Measurements from ENCODE around the gene BCO2. TPM values are rescaled to one million over a fixed set of nuclear protein-coding genes. Genes with fewer than 3 reads are reported as not detected.

BCO2 gene
- total and polyA plus RNA-seq, 8 donors, result 0.87 to 21.8 (median 1.8) TPM; not detected in 1

DNA sequence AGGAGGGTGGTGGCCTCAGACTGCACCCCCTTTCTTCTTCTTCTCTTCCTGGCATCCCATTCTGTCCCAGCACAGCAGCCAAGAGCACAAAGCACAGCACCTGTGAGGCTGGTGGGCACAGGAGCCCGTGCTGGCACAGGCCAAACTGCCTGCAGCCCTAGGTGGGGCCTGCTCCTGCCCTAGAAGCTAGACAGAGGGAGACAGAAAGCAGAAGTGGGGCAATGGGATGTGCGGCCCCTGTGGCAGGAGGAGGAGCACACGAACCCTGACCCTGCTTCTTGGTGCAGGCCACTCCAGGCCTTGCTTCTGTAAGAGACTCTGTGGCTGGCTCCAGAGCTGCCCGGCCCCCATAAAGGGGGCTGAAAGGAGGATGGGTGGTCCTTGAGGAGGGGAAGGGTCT is 47.0 kb downstream of the BCO2 start:
- intact Hi-C loops (cut with DNase I; ENCODE audit: low total_unique reads), result loop anchor here (5.0 kb wide), 1 partner anchor 55 kb away; no protein-coding TSS in a partner anchor
- Histone ChIP-seq H3K4me1 (peaks cover 3 to 41% (median 27%) of the 10 kb centered on the region in 4 donors), H3K9me3 (no peaks in the 10 kb centered on the region), H3K36me3 (no peaks in the 10 kb centered on the region), H3K27ac (peak overlapping the region in 1 of 5 donors; percentile 53), H3K27me3 (no peaks in the 10 kb centered on the region), H3K4me3 (no peak overlapping the region)
- no peak for DNase-seq
- 60 to 86% (median 80%) methylated on average over 4 of the region's 4 CpGs for WGBS, 5 donors
- TF ChIP-seq POLR2AphosphoS5 (IDR thresholded peaks at IDR 0.05), result no peak
- no peak for TF ChIP-seq EP300 (IDR thresholded peaks at IDR 0.05)
- no peak for TF ChIP-seq POLR2A (IDR thresholded peaks at IDR 0.05)
- TF ChIP-seq CTCF (IDR thresholded peaks at IDR 0.05), result no peak

- H3K4me1 ChIP-seq, result peaks cover 12 to 49% (median 33%) of the 10 kb centered on the region in 4 donors
- no peaks in the 10 kb centered on the region for H3K27me3 ChIP-seq
- no peak for TF ChIP-seq EP300 (IDR thresholded peaks at IDR 0.05)
- no peak for TF ChIP-seq POLR2A (IDR thresholded peaks at IDR 0.05)
- no peak for TF ChIP-seq CTCF (IDR thresholded peaks at IDR 0.05)
- no peak for TF ChIP-seq POLR2AphosphoS5 (IDR thresholded peaks at IDR 0.05)
- intact Hi-C loops (cut with DNase I; ENCODE audit: low total_unique reads), result loop anchor here (5.0 kb wide), 1 partner anchor 54 kb away; no protein-coding TSS in a partner anchor
- DNase-seq, result no peak
- no peak overlapping the region for H3K4me3 ChIP-seq
- H3K36me3 ChIP-seq, result no peaks in the 10 kb centered on the region
- no peaks in the 10 kb centered on the region for H3K9me3 ChIP-seq
- WGBS, 5 donors, result 20 to 44% (median 41%) methylated on average over 1 of the region's 1 CpG
- peak overlapping the region in 1 of 5 donors; percentile 8 for H3K27ac ChIP-seq
Measured at GRCh38 chr11:112223121-112223520, 47.8 kb downstream of the BCO2 start.

- Histone ChIP-seq H3K4me3 (no peak overlapping the region), H3K27me3 (no peaks in the 10 kb centered on the region), H3K27ac (no peak overlapping the region), H3K9me3 (no peaks in the 10 kb centered on the region), H3K4me1 (peaks cover 14 to 57% (median 38%) of the 10 kb centered on the region in 4 donors), H3K36me3 (peaks cover 0 to 4% (median 0%) of the 10 kb centered on the region in 4 donors)
- 79 to 89% (median 82%) methylated on average over 5 of the region's 5 CpGs for WGBS, 5 donors
- TF ChIP-seq EP300 (IDR thresholded peaks at IDR 0.05), result no peak
- no peak for TF ChIP-seq POLR2A (IDR thresholded peaks at IDR 0.05)
- no peak for TF ChIP-seq CTCF (IDR thresholded peaks at IDR 0.05)
- TF ChIP-seq POLR2AphosphoS5 (IDR thresholded peaks at IDR 0.05), result no peak
- intact Hi-C loops (cut with DNase I; ENCODE audit: low total_unique reads), result loop anchor here (5.0 kb wide), 1 partner anchor 53 kb away; no protein-coding TSS in a partner anchor
- DNase-seq, result no peak
Measured at GRCh38 chr11:112223754-112224532, 48.6 kb downstream of the BCO2 start.

- H3K9me3 ChIP-seq, result no peaks in the 10 kb centered on the region
- peaks cover 0 to 21% (median 16%) of the 10 kb centered on the region in 4 donors for H3K36me3 ChIP-seq
- TF ChIP-seq POLR2A (IDR thresholded peaks at IDR 0.05), result no peak
- no peak for TF ChIP-seq POLR2AphosphoS5 (IDR thresholded peaks at IDR 0.05)
- TF ChIP-seq EP300 (IDR thresholded peaks at IDR 0.05), result no peak
- no peak for TF ChIP-seq CTCF (IDR thresholded peaks at IDR 0.05)
- no peaks in the 10 kb centered on the region for H3K27me3 ChIP-seq
- 20 to 30% (median 29%) methylated on average over 8 of the region's 8 CpGs for WGBS, 5 donors
- intact Hi-C loops (cut with DNase I; ENCODE audit: low total_unique reads), result no loop called here
- no peak for DNase-seq
- H3K4me1 ChIP-seq, result peaks cover 14 to 62% (median 38%) of the 10 kb centered on the region in 4 donors
- peak overlapping the region; percentile 55 to 73 (median 62) for H3K4me3 ChIP-seq
- H3K27ac ChIP-seq, result peak overlapping the region; percentile 95 to 98 (median 96)
Measured at GRCh38 chr11:112225753-112226061, 50.4 kb downstream of the BCO2 start.
